HCT116 (cell line): ENCODE results near the gene TIE1. TPM values are rescaled to one million over a fixed set of nuclear protein-coding genes. Genes with fewer than 3 reads are reported as not detected.

Source experiments
- ATAC-seq: fragments of 200-7000 bp; cut with Tn5 transposase; 2 replicates; pipeline ENCODE4 v1.9.1; 2020; ENCODE audit warnings: mild to moderate bottlenecking, moderate library complexity
- BruUV-seq: library from RNA; stranded (reverse); fragments of 400-500 nt; replicated peaks from 2 replicates; lab custom pipeline; 2021; lab: Mats Ljungman, UMichigan
- CTCF ChIA-PET: fragments of 300-600 bp; sonication (Branson Sonifier 250); formaldehyde crosslinking; loops from one replicate; lab custom pipeline; 2021; ENCODE audit warnings: antibody characterized with exemption; lab: Charles Lee
- POLR2A ChIA-PET: fragments of 300-600, 350-600 bp; sonication (Branson Sonifier 250); formaldehyde crosslinking; loops from one replicate; lab custom pipeline; 2021; ENCODE audit warnings: antibody characterized with exemption; lab: Charles Lee
- RAD21 ChIA-PET, 2 experiments: fragments of 300-600 bp; sonication (Branson Sonifier 250); formaldehyde crosslinking; loops; one replicate each; lab custom pipeline; 2023; ENCODE audit warnings: low total read pairs in 2 of 2; ENCODE audit not compliant: uncharacterized antibody in 2 of 2, unreplicated experiment in 2 of 2, low non-redundant PET in 1 of 2; lab: Charles Lee
- DNase-seq: peaks from one replicate; pipeline ENCODE4 v3.0.0-alpha.2; 2010; ENCODE audit warnings: low read depth, low spot score
- H2AFZ ChIP-seq: fragments of 200-600 bp; shearing (Covaris generic), sonication (generic); 2 replicates; pipeline ENCODE4 v1.6.1; 2017; ENCODE audit warnings: low read depth, mixed run types, mixed read lengths, antibody characterized with exemption, low read length; ENCODE audit not compliant: poor library complexity, severe bottlenecking
- H3K27ac ChIP-seq: 2 replicates; pipeline ENCODE4 v1.5.1; 2012; ENCODE audit warnings: low read depth, low read length
- H3K27me3 ChIP-seq: fragments of 200-600 bp; sonication (generic); 2 replicates; pipeline ENCODE4 v1.6.1; 2016; ENCODE audit warnings: mixed run types, low read length, mixed read lengths; ENCODE audit not compliant: insufficient read depth
- H3K36me3 ChIP-seq, 2 experiments: fragments of 200-500 bp in 1 of 2; fragments of 200-600 bp in 1 of 2; sonication (Bioruptor generic) in 1 of 2; sonication (generic) in 1 of 2; 2 replicates each; pipeline versions ENCODE4 v1.5.1 to v1.6.1; 2014 to 2016; ENCODE audit warnings: low read length in 2 of 2, inconsistent platforms in 1 of 2, mixed read lengths in 1 of 2, mixed run types in 1 of 2; ENCODE audit not compliant: insufficient read depth in 2 of 2, control insufficient read depth in 1 of 2
- H3K4me1 ChIP-seq, 2 experiments: fragments of 200-600 bp in 1 of 2; sonication (generic) in 1 of 2; 2 replicates each; pipeline versions ENCODE4 v1.5.1 to v1.6.1; 2012 to 2017; ENCODE audit warnings: low read length in 2 of 2, inconsistent platforms in 1 of 2, mild to moderate bottlenecking in 1 of 2, mixed read lengths in 1 of 2, mixed run types in 1 of 2, moderate library complexity in 1 of 2; ENCODE audit not compliant: insufficient read depth in 2 of 2, control insufficient read depth in 1 of 2
- H3K4me2 ChIP-seq: fragments of 200-600 bp; sonication (generic); 2 replicates; pipeline ENCODE4 v1.6.1; 2017; ENCODE audit warnings: mixed run types, low read length, mixed read lengths
- H3K4me3 ChIP-seq, 2 experiments: fragments of 200-600 bp in 1 of 2; sonication (generic) in 1 of 2; replicated peaks in 1 of 2; 2 replicates each; pipeline ENCODE4 v1.5.1; 2011 to 2016; ENCODE audit warnings: low read length in 2 of 2, control low read depth in 1 of 2, low read depth in 1 of 2, mild to moderate bottlenecking in 1 of 2, mixed read lengths in 1 of 2, mixed run types in 1 of 2
- H3K79me2 ChIP-seq: fragments of 200-600 bp; sonication (generic); 2 replicates; pipeline ENCODE4 v1.6.1; 2017; ENCODE audit warnings: mild to moderate bottlenecking, mixed run types, low read length, moderate library complexity, mixed read lengths; ENCODE audit not compliant: insufficient read depth
- H3K9ac ChIP-seq: fragments of 200-600 bp; sonication (generic); 2 replicates; pipeline ENCODE4 v1.6.1; 2016; ENCODE audit warnings: low read length, mixed read lengths
- H3K9me2 ChIP-seq: fragments of 200-600 bp; sonication (generic), shearing (Covaris generic); 2 replicates; pipeline ENCODE4 v1.6.1; 2017; ENCODE audit warnings: mixed run types, mild to moderate bottlenecking, moderate library complexity; ENCODE audit not compliant: insufficient read depth
- H3K9me3 ChIP-seq, 2 experiments: fragments of 200-500 bp in 1 of 2; fragments of 200-600 bp in 1 of 2; sonication (Bioruptor generic) in 1 of 2; sonication (generic) in 1 of 2; 2 replicates each; pipeline ENCODE4 v1.6.1; 2014 to 2017; ENCODE audit warnings: low read length in 2 of 2, mixed read lengths in 2 of 2, inconsistent platforms in 1 of 2, low read depth in 1 of 2, mild to moderate bottlenecking in 1 of 2, mixed run types in 1 of 2, moderate library complexity in 1 of 2; ENCODE audit not compliant: control insufficient read depth in 1 of 2, insufficient read depth in 1 of 2
- H4K20me1 ChIP-seq: fragments of 200-600 bp; sonication (generic), shearing (Covaris generic); 2 replicates; pipeline ENCODE4 v1.6.1; 2017; ENCODE audit warnings: mixed run types, mild to moderate bottlenecking, moderate library complexity; ENCODE audit not compliant: insufficient read depth
- CBX3 ChIP-seq: IDR thresholded peaks from 2 replicates; pipeline ENCODE4 v1.6.1; 2012; ENCODE audit warnings: low read depth
- EGR1 ChIP-seq: IDR thresholded peaks from 2 replicates; pipeline ENCODE4 v1.6.1; 2012; ENCODE audit warnings: low read depth
- ELF1 ChIP-seq: IDR thresholded peaks from 2 replicates; pipeline ENCODE4 v1.6.1; 2012; ENCODE audit warnings: low read depth, borderline replicate concordance
- EZH2phosphoT487 ChIP-seq: fragments of 200-600 bp; IDR thresholded peaks from 2 replicates; pipeline ENCODE4 v1.6.1; 2018; ENCODE audit warnings: antibody characterized with exemption, borderline replicate concordance
- FOSL1 ChIP-seq: IDR thresholded peaks from 2 replicates; pipeline ENCODE4 v1.6.1; 2012; ENCODE audit warnings: low read depth
- JUND ChIP-seq: IDR thresholded peaks from 2 replicates; pipeline ENCODE4 v1.6.1; 2012
- POLR2A ChIP-seq: IDR thresholded peaks from 2 replicates; pipeline ENCODE4 v1.7.0; 2011; ENCODE audit warnings: borderline replicate concordance; ENCODE audit not compliant: insufficient read depth, insufficient read length; ENCODE audit errors: extremely low read depth
- POLR2AphosphoS5 ChIP-seq: IDR thresholded peaks from 2 replicates; pipeline ENCODE4 v1.6.1; 2011; ENCODE audit warnings: mild to moderate bottlenecking, low read depth, low read length, moderate library complexity
- RAD21 ChIP-seq: IDR thresholded peaks from 2 replicates; pipeline ENCODE4 v1.6.1; 2012; ENCODE audit warnings: low read depth, mild to moderate bottlenecking
- SP1 ChIP-seq: IDR thresholded peaks from 2 replicates; pipeline ENCODE4 v1.6.1; 2012; ENCODE audit warnings: low read depth
- SRF ChIP-seq: IDR thresholded peaks from 2 replicates; pipeline ENCODE4 v1.6.1; 2012; ENCODE audit warnings: low read depth
- TCF7L2 ChIP-seq: IDR thresholded peaks from 2 replicates; pipeline ENCODE4 v1.7.0; 2011; ENCODE audit warnings: borderline replicate concordance, inconsistent platforms; ENCODE audit not compliant: insufficient read depth, insufficient read length; ENCODE audit errors: extremely low read depth
- YY1 ChIP-seq: IDR thresholded peaks from 2 replicates; pipeline ENCODE4 v1.6.1; 2011; ENCODE audit warnings: low read length, low read depth, moderate library complexity, mild to moderate bottlenecking; ENCODE audit not compliant: insufficient replicate concordance; ENCODE audit errors: extremely low read depth
- ZBTB33 ChIP-seq: IDR thresholded peaks from 2 replicates; pipeline ENCODE4 v1.6.1; 2011; ENCODE audit warnings: mild to moderate bottlenecking, low read length, moderate library complexity; ENCODE audit not compliant: insufficient replicate concordance; ENCODE audit errors: extremely low read depth
- ZFX ChIP-seq: fragments of 450-650 bp; IDR thresholded peaks from 2 replicates; pipeline ENCODE4 v1.6.1; 2017
- intact Hi-C: fragments of 100-400 bp; cut with micrococcal nuclease; formaldehyde crosslinking; loops from 2 replicates; pipeline ENCODE4 v1.10.0; 2022
- total RNA-seq: library from RNA; stranded (reverse); gene quantifications from one replicate; pipeline ENCODE4 v1.2.1, GENCODE V29; 2021; ENCODE audit not compliant: unreplicated experiment
- TF ChIP-seq, protein P1 (sequence below): IDR thresholded peaks from 2 replicates; pipeline ENCODE4 v1.6.1; 2012
- TF ChIP-seq, protein P2 (sequence below): IDR thresholded peaks from 2 replicates; pipeline ENCODE4 v1.6.1; 2012; ENCODE audit warnings: low read depth

The TIE1 gene
- total RNA-seq, 1 experiment from 2014 or later, result not detected

- Histone ChIP-seq H3K4me1 (peaks cover 14 to 27% of the 10 kb centered on the region in 2 experiments; a peak in 3 of 4 replicates), H3K4me2 (no peak overlapping the region), H3K79me2 (no peaks in the 10 kb centered on the region), H3K36me3 (no peaks in the 10 kb centered on the region), H4K20me1 (no peaks in the 10 kb centered on the region), H3K4me3 (no peak overlapping the region), H3K27me3 (0 out of 2 replicates have a peak, but pooled peaks cover 3% of the 10 kb centered on the region), H3K27ac (no peak overlapping the region), H3K9me2 (no peaks in the 10 kb centered on the region), H3K9ac (no peak overlapping the region), H3K9me3 (no peaks in the 10 kb centered on the region), H2AFZ (no peak overlapping the region)
- intact Hi-C loops, result no loop called here
- POLR2A ChIA-PET, result no interaction called here
- ATAC-seq (no peak), DNase-seq (no peak)
- TF ChIP-seq RAD21, result no peak
- TF ChIP-seq FOSL1, result no peak
- no peak for TF ChIP-seq POLR2A
- no peak for TF ChIP-seq SP1
- TF ChIP-seq POLR2AphosphoS5, result no peak
- TF ChIP-seq ELF1, result no peak
- TF ChIP-seq, protein P1, sequence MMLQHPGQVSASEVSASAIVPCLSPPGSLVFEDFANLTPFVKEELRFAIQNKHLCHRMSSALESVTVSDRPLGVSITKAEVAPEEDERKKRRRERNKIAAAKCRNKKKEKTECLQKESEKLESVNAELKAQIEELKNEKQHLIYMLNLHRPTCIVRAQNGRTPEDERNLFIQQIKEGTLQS, result no peak
- TF ChIP-seq, protein P2, sequence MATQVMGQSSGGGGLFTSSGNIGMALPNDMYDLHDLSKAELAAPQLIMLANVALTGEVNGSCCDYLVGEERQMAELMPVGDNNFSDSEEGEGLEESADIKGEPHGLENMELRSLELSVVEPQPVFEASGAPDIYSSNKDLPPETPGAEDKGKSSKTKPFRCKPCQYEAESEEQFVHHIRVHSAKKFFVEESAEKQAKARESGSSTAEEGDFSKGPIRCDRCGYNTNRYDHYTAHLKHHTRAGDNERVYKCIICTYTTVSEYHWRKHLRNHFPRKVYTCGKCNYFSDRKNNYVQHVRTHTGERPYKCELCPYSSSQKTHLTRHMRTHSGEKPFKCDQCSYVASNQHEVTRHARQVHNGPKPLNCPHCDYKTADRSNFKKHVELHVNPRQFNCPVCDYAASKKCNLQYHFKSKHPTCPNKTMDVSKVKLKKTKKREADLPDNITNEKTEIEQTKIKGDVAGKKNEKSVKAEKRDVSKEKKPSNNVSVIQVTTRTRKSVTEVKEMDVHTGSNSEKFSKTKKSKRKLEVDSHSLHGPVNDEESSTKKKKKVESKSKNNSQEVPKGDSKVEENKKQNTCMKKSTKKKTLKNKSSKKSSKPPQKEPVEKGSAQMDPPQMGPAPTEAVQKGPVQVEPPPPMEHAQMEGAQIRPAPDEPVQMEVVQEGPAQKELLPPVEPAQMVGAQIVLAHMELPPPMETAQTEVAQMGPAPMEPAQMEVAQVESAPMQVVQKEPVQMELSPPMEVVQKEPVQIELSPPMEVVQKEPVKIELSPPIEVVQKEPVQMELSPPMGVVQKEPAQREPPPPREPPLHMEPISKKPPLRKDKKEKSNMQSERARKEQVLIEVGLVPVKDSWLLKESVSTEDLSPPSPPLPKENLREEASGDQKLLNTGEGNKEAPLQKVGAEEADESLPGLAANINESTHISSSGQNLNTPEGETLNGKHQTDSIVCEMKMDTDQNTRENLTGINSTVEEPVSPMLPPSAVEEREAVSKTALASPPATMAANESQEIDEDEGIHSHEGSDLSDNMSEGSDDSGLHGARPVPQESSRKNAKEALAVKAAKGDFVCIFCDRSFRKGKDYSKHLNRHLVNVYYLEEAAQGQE, result no peak
- no peak for TF ChIP-seq SRF
- TF ChIP-seq JUND, result no peak
- no peak for TF ChIP-seq CBX3
- TF ChIP-seq EGR1, result no peak
- no peak for TF ChIP-seq EZH2phosphoT487
- no peak for TF ChIP-seq ZFX
- no peak for TF ChIP-seq TCF7L2
- TF ChIP-seq YY1, result no peak
- TF ChIP-seq ZBTB33, result no peak
- BruUV-seq, result no TSS peak
- RAD21 ChIA-PET, result no interaction called here
- CTCF ChIA-PET, result no interaction called here
Observed at GRCh38 chr1:43288058-43288784, 12.6 kb upstream of the TIE1 start.
